ENCODE data around the gene SMYD4. TPM values are rescaled to one million over a fixed set of nuclear protein-coding genes. Genes with fewer than 3 reads are reported as not detected.
A peak's percentile ranks its signal among the peaks of the same experiment; 100 is the strongest.

SMYD4 gene
- total and polyA plus RNA-seq, 2 donors: 7.0 to 8.1 TPM

- H3K9me3 ChIP-seq (ENCODE audit: control insufficient read depth in 2 of 2, insufficient read depth in 1 of 2, low read length in 1 of 2): no peaks in the 10 kb centered on the region
- no peaks in the 10 kb centered on the region for H3K27me3 ChIP-seq (ENCODE audit: control insufficient read depth in 2 of 2, insufficient read depth in 1 of 2, low read length in 1 of 2)
- WGBS: 67% methylated on average over 1 of the region's 1 CpG
- H3K27ac ChIP-seq (ENCODE audit: low read depth in 1 of 2, low read length in 1 of 2): peak overlapping the region in 1 of 2 donors; percentile 8
- peaks cover 5 to 18% of the 10 kb centered on the region in 2 donors for H3K36me3 ChIP-seq (ENCODE audit: control insufficient read depth in 2 of 2, insufficient read depth in 2 of 2, low read length in 1 of 2)
- H3K4me1 ChIP-seq (ENCODE audit: control insufficient read depth in 2 of 2, insufficient read depth in 2 of 2, low read length in 2 of 2): peaks cover 0 to 7% of the 10 kb centered on the region in 2 donors
- H3K4me3 ChIP-seq (ENCODE audit: low read length in 2 of 2): no peak overlapping the region
- no peak for DNase-seq (ENCODE audit: low read depth in 6 of 9, low spot score in 9 of 9)
Observed at GRCh38 chr17:1793447-1793806, 36.3 kb downstream of the SMYD4 start.

- Histone ChIP-seq H3K36me3 (ENCODE audit: control insufficient read depth in 2 of 2, insufficient read depth in 2 of 2, low read length in 1 of 2) (peaks cover 5 to 13% of the 10 kb centered on the region in 2 donors), H3K9me3 (ENCODE audit: control insufficient read depth in 2 of 2, insufficient read depth in 1 of 2, low read length in 1 of 2) (no peaks in the 10 kb centered on the region), H3K4me1 (ENCODE audit: control insufficient read depth in 2 of 2, insufficient read depth in 2 of 2, low read length in 2 of 2) (peaks cover 0 to 7% of the 10 kb centered on the region in 2 donors), H3K27ac (ENCODE audit: low read depth in 1 of 2, low read length in 1 of 2) (no peak overlapping the region), H3K27me3 (ENCODE audit: control insufficient read depth in 2 of 2, insufficient read depth in 1 of 2, low read length in 1 of 2) (no peaks in the 10 kb centered on the region), H3K4me3 (ENCODE audit: low read length in 2 of 2) (no peak overlapping the region)
- DNase-seq (ENCODE audit: low read depth in 6 of 9, low spot score in 9 of 9): no peak
- WGBS: 90% methylated on average over 23 of the region's 23 CpGs
Observed at GRCh38 chr17:1792495-1793446, 36.9 kb downstream of the SMYD4 start.

GRCh38 chr17:1789936-1790335 lies 39.8 kb downstream of the SMYD4 start:
- 97% methylated on average over 5 of the region's 5 CpGs for WGBS
- peaks cover 24 to 28% of the 10 kb centered on the region in 2 donors for H3K36me3 ChIP-seq (ENCODE audit: control insufficient read depth in 2 of 2, insufficient read depth in 2 of 2, low read length in 1 of 2)
- H3K4me3 ChIP-seq (ENCODE audit: low read length in 2 of 2): no peak overlapping the region
- no peaks in the 10 kb centered on the region for H3K9me3 ChIP-seq (ENCODE audit: control insufficient read depth in 2 of 2, insufficient read depth in 1 of 2, low read length in 1 of 2)
- no peak overlapping the region for H3K27ac ChIP-seq (ENCODE audit: low read depth in 1 of 2, low read length in 1 of 2)
- no peak for DNase-seq (ENCODE audit: low read depth in 6 of 9, low spot score in 9 of 9)
- no peaks in the 10 kb centered on the region for H3K27me3 ChIP-seq (ENCODE audit: control insufficient read depth in 2 of 2, insufficient read depth in 1 of 2, low read length in 1 of 2)
- peaks cover 0 to 7% of the 10 kb centered on the region in 2 donors for H3K4me1 ChIP-seq (ENCODE audit: control insufficient read depth in 2 of 2, insufficient read depth in 2 of 2, low read length in 2 of 2)

GRCh38 chr17:1787301-1787902 lies 42.3 kb downstream of the SMYD4 start:
- Histone ChIP-seq H3K27me3 (ENCODE audit: control insufficient read depth in 2 of 2, insufficient read depth in 1 of 2, low read length in 1 of 2) (no peaks in the 10 kb centered on the region), H3K4me1 (ENCODE audit: control insufficient read depth in 2 of 2, insufficient read depth in 2 of 2, low read length in 2 of 2) (peaks cover 0 to 14% of the 10 kb centered on the region in 2 donors), H3K27ac (ENCODE audit: low read depth in 1 of 2, low read length in 1 of 2) (peak overlapping the region in 1 of 2 donors; percentile 25), H3K36me3 (ENCODE audit: control insufficient read depth in 2 of 2, insufficient read depth in 2 of 2, low read length in 1 of 2) (peaks cover 32 to 47% of the 10 kb centered on the region in 2 donors), H3K9me3 (ENCODE audit: control insufficient read depth in 2 of 2, insufficient read depth in 1 of 2, low read length in 1 of 2) (no peaks in the 10 kb centered on the region), H3K4me3 (ENCODE audit: low read length in 2 of 2) (no peak overlapping the region)
- DNase-seq (ENCODE audit: low read depth in 6 of 9, low spot score in 9 of 9): no peak
- 91% methylated on average over 16 of the region's 16 CpGs for WGBS

- Histone ChIP-seq H3K9me3 (ENCODE audit: control insufficient read depth in 2 of 2, insufficient read depth in 1 of 2, low read length in 1 of 2) (no peaks in the 10 kb centered on the region), H3K27ac (ENCODE audit: low read depth in 1 of 2, low read length in 1 of 2) (peak overlapping the region in 1 of 2 donors; percentile 12), H3K27me3 (ENCODE audit: control insufficient read depth in 2 of 2, insufficient read depth in 1 of 2, low read length in 1 of 2) (no peaks in the 10 kb centered on the region), H3K4me1 (ENCODE audit: control insufficient read depth in 2 of 2, insufficient read depth in 2 of 2, low read length in 2 of 2) (peaks cover 0 to 14% of the 10 kb centered on the region in 2 donors), H3K4me3 (ENCODE audit: low read length in 2 of 2) (no peak overlapping the region), H3K36me3 (ENCODE audit: control insufficient read depth in 2 of 2, insufficient read depth in 2 of 2, low read length in 1 of 2) (peaks cover 37 to 54% of the 10 kb centered on the region in 2 donors)
- no peak for DNase-seq (ENCODE audit: low read depth in 6 of 9, low spot score in 9 of 9)
- WGBS: 96% methylated on average over 7 of the region's 7 CpGs
Observed at GRCh38 chr17:1786708-1787107, 43.0 kb downstream of the SMYD4 start.

- H3K27ac ChIP-seq (ENCODE audit: low read depth in 1 of 2, low read length in 1 of 2): peak overlapping the region in 1 of 2 donors; percentile 64
- no peaks in the 10 kb centered on the region for H3K9me3 ChIP-seq (ENCODE audit: control insufficient read depth in 2 of 2, insufficient read depth in 1 of 2, low read length in 1 of 2)
- peaks cover 41 to 61% of the 10 kb centered on the region in 2 donors for H3K36me3 ChIP-seq (ENCODE audit: control insufficient read depth in 2 of 2, insufficient read depth in 2 of 2, low read length in 1 of 2)
- H3K27me3 ChIP-seq (ENCODE audit: control insufficient read depth in 2 of 2, insufficient read depth in 1 of 2, low read length in 1 of 2): no peaks in the 10 kb centered on the region
- WGBS: 96% methylated on average over 4 of the region's 4 CpGs
- H3K4me3 ChIP-seq (ENCODE audit: low read length in 2 of 2): no peak overlapping the region
- H3K4me1 ChIP-seq (ENCODE audit: control insufficient read depth in 2 of 2, insufficient read depth in 2 of 2, low read length in 2 of 2): peaks cover 0 to 14% of the 10 kb centered on the region in 2 donors
- DNase-seq (ENCODE audit: low read depth in 6 of 9, low spot score in 9 of 9): no peak
Observed at GRCh38 chr17:1785930-1786329, 43.8 kb downstream of the SMYD4 start.

GRCh38 chr17:1783834-1784611 lies 45.7 kb downstream of the SMYD4 start:
- 83% methylated on average over 16 of the region's 16 CpGs for WGBS
- H3K4me3 ChIP-seq (ENCODE audit: low read length in 2 of 2): no peak overlapping the region
- DNase-seq (ENCODE audit: low read depth in 6 of 9, low spot score in 9 of 9): peak in 1 of 9 donors; percentile 39
- peak overlapping the region; percentile 71 to 89 for H3K27ac ChIP-seq (ENCODE audit: low read depth in 1 of 2, low read length in 1 of 2)
- H3K4me1 ChIP-seq (ENCODE audit: control insufficient read depth in 2 of 2, insufficient read depth in 2 of 2, low read length in 2 of 2): peaks cover 0 to 14% of the 10 kb centered on the region in 2 donors
- no peaks in the 10 kb centered on the region for H3K27me3 ChIP-seq (ENCODE audit: control insufficient read depth in 2 of 2, insufficient read depth in 1 of 2, low read length in 1 of 2)
- peaks cover 46 to 65% of the 10 kb centered on the region in 2 donors for H3K36me3 ChIP-seq (ENCODE audit: control insufficient read depth in 2 of 2, insufficient read depth in 2 of 2, low read length in 1 of 2)
- H3K9me3 ChIP-seq (ENCODE audit: control insufficient read depth in 2 of 2, insufficient read depth in 1 of 2, low read length in 1 of 2): no peaks in the 10 kb centered on the region

GRCh38 chr17:1783271-1783670 lies 46.4 kb downstream of the SMYD4 start:
- no peak for DNase-seq (ENCODE audit: low read depth in 6 of 9, low spot score in 9 of 9)
- peaks cover 0 to 14% of the 10 kb centered on the region in 2 donors for H3K4me1 ChIP-seq (ENCODE audit: control insufficient read depth in 2 of 2, insufficient read depth in 2 of 2, low read length in 2 of 2)
- peaks cover 54 to 72% of the 10 kb centered on the region in 2 donors for H3K36me3 ChIP-seq (ENCODE audit: control insufficient read depth in 2 of 2, insufficient read depth in 2 of 2, low read length in 1 of 2)
- H3K9me3 ChIP-seq (ENCODE audit: control insufficient read depth in 2 of 2, insufficient read depth in 1 of 2, low read length in 1 of 2): no peaks in the 10 kb centered on the region
- no peak overlapping the region for H3K4me3 ChIP-seq (ENCODE audit: low read length in 2 of 2)
- 95% methylated on average over 19 of the region's 19 CpGs for WGBS
- peak overlapping the region; percentile 71 to 89 for H3K27ac ChIP-seq (ENCODE audit: low read depth in 1 of 2, low read length in 1 of 2)
- H3K27me3 ChIP-seq (ENCODE audit: control insufficient read depth in 2 of 2, insufficient read depth in 1 of 2, low read length in 1 of 2): no peaks in the 10 kb centered on the region

Data from thymus (tissue), 11 donors.